Ovary (tissue), 9 donors: Measurements from ENCODE around the gene CMTM5. TPM values are rescaled to one million over a fixed set of nuclear protein-coding genes. Genes with fewer than 3 reads are reported as not detected.

Source experiments
- DNase-seq, 5 donors: peaks; one replicate each; pipeline ENCODE4 v3.0.0-alpha.2; 2019 to 2020
- H3K27ac ChIP-seq, 2 donors: fragments of 200-600 bp; one replicate each; pipeline versions ENCODE4 v1.5.1 to v1.8.0; 2019 to 2022
- H3K27me3 ChIP-seq: fragments of 200-600 bp; one replicate; pipeline ENCODE4 v1.8.0; 2022
- H3K36me3 ChIP-seq: fragments of 200-600 bp; sonication (generic); one replicate; pipeline ENCODE4 v1.5.1; 2019
- H3K4me1 ChIP-seq: one replicate; pipeline ENCODE4 v1.8.1; 2013; ENCODE audit warnings: mild to moderate bottlenecking, moderate library complexity; ENCODE audit not compliant: insufficient read depth
- H3K4me3 ChIP-seq: fragments of 200-600 bp; sonication (generic); one replicate; pipeline ENCODE4 v1.5.1; 2017
- H3K9me3 ChIP-seq, 2 donors: fragments of 200-600 bp in 1 of 2; sonication (generic) in 1 of 2; one replicate each; pipeline versions ENCODE4 v1.5.1 to v1.8.1; 2013 to 2019; ENCODE audit warnings: mild to moderate bottlenecking in 1 of 2, moderate library complexity in 1 of 2
- CTCF ChIP-seq, 3 donors: fragments of 450-650 bp in 2 of 3; fragments of 200-600 bp in 1 of 3; IDR thresholded peaks; one replicate each; pipeline versions ENCODE4 v1.5.1 to v1.8.0; 2016 to 2022; ENCODE audit warnings: antibody characterized with exemption in 3 of 3, mild to moderate bottlenecking in 1 of 3
- EP300 ChIP-seq: sonication (generic); formaldehyde crosslinking; IDR thresholded peaks from one replicate; pipeline ENCODE4 v1.6.1; 2017; ENCODE audit warnings: antibody characterized with exemption
- POLR2A ChIP-seq: fragments of 450-650 bp; IDR thresholded peaks from one replicate; pipeline ENCODE4 v1.6.1; 2017; ENCODE audit warnings: antibody characterized with exemption, mild to moderate bottlenecking, moderate library complexity
- WGBS, 3 donors: extraction: QIAGEN DNeasy Blood & Tissue Kit in 1 of 3; methylation state at CpG; one replicate each; pipeline versions ENCODE4 v1.1.5 to v1.1.7; 2013 to 2017; 5-methylcytosine and 5-hydroxymethylcytosine counted together
- intact Hi-C, 4 donors: fragments of 100-400 bp; cut with DNase I; formaldehyde crosslinking; loops; one replicate each; pipeline versions ENCODE4 v1.11.0 to v1.15.1; 2022 to 2023
- polyA plus RNA-seq, 2 donors: library from polyadenylated mRNA; stranded (reverse); fragments of 200-250 nt in 1 of 2; fragments of 350-450 nt in 1 of 2; fragmentation: Illumina TruSeq in 1 of 2; extraction: RNeasy Lipid Tissue Mini Kit (QIAGEN cat#74804) in 1 of 2; gene quantifications; one replicate each; pipeline ENCODE4 v1.2.3, GENCODE V29; 2013 to 2014
- total RNA-seq, 7 donors: library from RNA; depleted of rRNA in 2 of 7; stranded (reverse); fragments of >200 nt in 2 of 7; fragmentation: NEBNext Ultra II Directional in 3 of 7; extraction: Animal tissue kit (Norgen Biotek cat#: 25700) in 3 of 7; gene quantifications; one replicate each; pipeline versions ENCODE4 v1.1.0 to v1.2.4, GENCODE V29; 2016 to 2023
- donor health status: DM: no; HTN: no; CAD: no; lungs with moderate emphysema.
- donor health status: DM: no; HTN: no; CAD: no.
- donor health status: Bipolar disorder and iron deficiency.
- donor health status: DM: yes; HTN: yes; CAD: no.
- donor health status: DM: no; HTN: no; CAD: no.
- donor health status: DM: yes; HTN: yes; CAD: no.

The CMTM5 gene
- total and polyA plus RNA-seq, 9 donors: 0.16 to 1.1 (median 0.48) TPM; not detected in 6

DNA sequence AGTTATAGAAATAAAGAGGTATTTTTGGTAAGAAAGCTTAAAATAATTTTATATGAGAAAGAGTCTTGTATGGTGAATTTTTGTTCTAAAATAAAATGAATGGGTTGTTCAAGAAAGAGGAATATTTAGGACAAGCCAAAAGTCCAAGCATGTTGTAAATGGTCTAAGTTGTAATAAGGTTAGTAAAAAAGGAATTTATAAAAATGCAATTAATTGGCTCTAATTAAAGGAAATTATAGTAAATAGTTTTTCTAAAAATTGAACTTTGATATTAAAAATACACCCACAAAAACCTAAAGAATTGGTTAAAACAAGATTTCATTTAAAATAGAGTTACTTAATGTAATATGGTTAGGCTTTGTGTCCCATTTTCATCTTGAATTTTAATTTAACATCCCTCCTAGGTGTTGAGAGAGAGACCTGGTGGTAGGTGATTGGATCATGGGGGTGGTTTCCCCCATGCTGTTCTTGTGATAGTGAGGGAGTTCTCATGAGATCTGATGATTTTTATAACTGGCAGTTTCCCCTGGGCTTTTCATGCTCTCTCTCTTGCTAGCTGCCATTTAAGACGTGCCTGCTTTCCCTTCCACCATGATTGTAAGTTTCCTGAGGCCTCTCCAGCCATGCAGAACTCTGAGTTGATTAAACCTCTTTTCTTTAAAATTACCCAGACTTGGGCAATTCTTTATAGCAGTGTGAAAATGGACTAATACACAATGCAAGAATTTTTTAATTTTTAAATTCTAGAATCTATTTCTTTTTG, 37.2 kb upstream of the CMTM5 start:
- intact Hi-C loops: no loop called here
- no peak for DNase-seq
- Histone ChIP-seq H3K27ac (no peak overlapping the region), H3K4me3 (no peak overlapping the region), H3K27me3 (no peaks in the 10 kb centered on the region), H3K36me3 (no peaks in the 10 kb centered on the region), H3K9me3 (no peaks in the 10 kb centered on the region), H3K4me1 (no peaks in the 10 kb centered on the region)
- WGBS, 3 donors: 67 to 82% (median 74%) methylated on average over 1 of the region's 1 CpG
- no peak for TF ChIP-seq CTCF (IDR thresholded peaks at IDR 0.05)
- TF ChIP-seq POLR2A: no peak
- no peak for TF ChIP-seq EP300

- intact Hi-C loops: no loop called here
- no peak overlapping the region for H3K4me3 ChIP-seq
- no peak for DNase-seq
- no peaks in the 10 kb centered on the region for H3K27me3 ChIP-seq
- TF ChIP-seq CTCF (IDR thresholded peaks at IDR 0.05) (no peak), POLR2A (no peak), EP300 (no peak)
- no peaks in the 10 kb centered on the region for H3K36me3 ChIP-seq
- no peak overlapping the region for H3K27ac ChIP-seq
- WGBS, 3 donors: 53 to 57% (median 56%) methylated on average over 3 of the region's 3 CpGs
- H3K4me1 ChIP-seq: no peaks in the 10 kb centered on the region
- no peaks in the 10 kb centered on the region for H3K9me3 ChIP-seq
These were observed 32.4 kb upstream of the CMTM5 start for GRCh38 chr14:23344481-23344880.

GRCh38 chr14:23345987-23346692, 30.7 kb upstream of the CMTM5 start:
- intact Hi-C loops: no loop called here
- H3K4me1 ChIP-seq: no peaks in the 10 kb centered on the region
- H3K4me3 ChIP-seq: no peak overlapping the region
- no peaks in the 10 kb centered on the region for H3K27me3 ChIP-seq
- DNase-seq: no peak
- H3K9me3 ChIP-seq: no peaks in the 10 kb centered on the region
- H3K27ac ChIP-seq: no peak overlapping the region
- H3K36me3 ChIP-seq: no peaks in the 10 kb centered on the region
- 71 to 80% (median 75%) methylated on average over 11 to 13 of the region's 13 CpGs for WGBS, 3 donors
- no peak for TF ChIP-seq EP300
- no peak for TF ChIP-seq CTCF (IDR thresholded peaks at IDR 0.05)
- TF ChIP-seq POLR2A: no peak

DNA sequence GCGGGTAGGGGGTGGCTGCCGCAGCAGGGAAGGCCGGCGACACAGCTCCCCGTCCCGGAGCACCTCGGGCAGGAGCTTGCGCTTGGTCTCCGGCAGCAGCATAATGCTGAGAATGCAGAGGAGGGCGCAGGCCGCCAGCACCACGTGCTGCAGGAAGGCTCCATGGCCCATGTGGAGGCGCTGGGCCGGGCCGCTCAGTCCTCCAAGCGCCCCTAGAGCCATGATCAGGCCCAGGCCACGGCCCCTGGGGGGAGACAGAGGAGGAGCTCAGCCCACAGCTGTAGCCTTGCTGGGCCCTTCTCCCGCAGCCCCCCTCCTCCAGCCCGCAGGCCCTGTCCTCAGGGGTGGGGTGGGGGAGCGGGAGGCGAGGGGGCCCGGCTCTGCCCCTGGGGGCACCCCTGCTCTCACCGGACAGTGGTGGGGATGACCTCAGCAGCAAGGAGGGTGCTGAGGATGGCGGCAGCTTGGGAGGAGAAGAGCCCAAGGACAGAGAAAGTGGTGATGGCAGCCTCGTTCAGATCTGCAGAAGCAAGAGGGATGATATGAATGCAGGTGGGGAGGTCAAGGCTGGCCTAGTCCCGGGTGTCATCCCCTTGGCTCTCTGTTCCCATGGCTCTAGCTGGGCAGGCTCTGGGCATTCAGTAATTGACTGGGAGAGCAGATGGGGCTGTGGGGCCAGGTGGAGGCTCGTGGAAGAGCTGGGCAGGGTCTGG, 30.0 kb upstream of the CMTM5 start:
- H3K27me3 ChIP-seq: no peaks in the 10 kb centered on the region
- 74 to 80% (median 76%) methylated on average over 21 to 27 of the region's 27 CpGs for WGBS, 3 donors
- H3K36me3 ChIP-seq: no peaks in the 10 kb centered on the region
- H3K4me1 ChIP-seq: peaks cover 2% of the 10 kb centered on the region
- intact Hi-C loops: no loop called here
- no peak overlapping the region for H3K4me3 ChIP-seq
- TF ChIP-seq EP300: no peak
- no peak for TF ChIP-seq POLR2A
- no peak for TF ChIP-seq CTCF (IDR thresholded peaks at IDR 0.05)
- DNase-seq: no peak
- no peaks in the 10 kb centered on the region for H3K9me3 ChIP-seq
- H3K27ac ChIP-seq: no peak overlapping the region
